NCI-H2227 (cell line): ENCODE measurements around the gene VPS25.
A peak's percentile ranks its signal among the peaks of the same experiment; 100 is the strongest.
"Not testable (repeated sequence)": the region's sequence is repeated elsewhere in the genome, so short reads cannot be mapped to it uniquely, and the experiment has no call there.

Experiments used
- DNase-seq: peaks from one replicate; lab custom pipeline; 2025; ENCODE audit not compliant: unreplicated experiment; lab: John Stamatoyannopoulos, UW

VPS25 gene

DNA sequence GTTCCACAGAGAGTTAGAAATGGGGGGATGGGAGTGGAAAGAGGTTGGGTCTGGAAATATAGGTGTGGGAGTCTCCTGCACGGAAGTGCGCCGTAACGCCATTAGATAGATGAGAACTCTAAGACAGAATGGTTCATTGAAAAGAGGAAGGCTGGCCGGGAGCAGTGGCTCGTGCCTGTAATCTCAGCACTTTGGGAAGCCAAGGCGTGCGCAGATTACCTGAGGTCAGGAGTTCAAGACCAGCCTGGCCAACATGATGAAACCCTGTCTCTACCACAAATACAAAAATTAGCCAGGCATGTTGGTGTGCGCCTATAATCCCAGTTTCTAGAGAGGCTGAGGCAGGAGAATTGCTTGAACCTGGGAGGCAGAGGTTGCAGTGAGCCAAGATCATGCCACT, 5.2 kb upstream of the VPS25 start:
- peak; percentile 21 for DNase-seq

- DNase-seq, result not testable (repeated sequence)
These were observed 3.3 kb upstream of the VPS25 start for GRCh38 chr17:42769964-42770363.

DNA sequence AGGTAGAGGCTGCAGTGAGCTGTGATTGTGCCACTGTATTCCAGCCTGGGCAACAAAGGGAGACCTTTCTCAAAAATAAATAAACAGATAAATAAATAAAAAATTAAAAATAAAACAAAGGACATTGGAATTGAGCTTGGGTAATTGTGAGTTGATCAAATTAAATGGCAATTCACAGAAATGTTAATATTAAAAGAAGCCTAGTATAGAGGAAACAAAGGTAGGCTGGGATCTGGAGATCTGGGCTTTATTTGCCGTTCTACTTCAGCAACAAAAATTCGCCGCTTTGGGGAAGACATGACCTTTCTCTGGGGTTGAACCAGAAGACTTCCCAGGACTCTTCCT, 332 bp upstream of the VPS25 start:
- DNase-seq, result peak; percentile 13

GRCh38 chr17:42774066-42774745, 957 bp downstream of the VPS25 start:
- no peak for DNase-seq

DNA sequence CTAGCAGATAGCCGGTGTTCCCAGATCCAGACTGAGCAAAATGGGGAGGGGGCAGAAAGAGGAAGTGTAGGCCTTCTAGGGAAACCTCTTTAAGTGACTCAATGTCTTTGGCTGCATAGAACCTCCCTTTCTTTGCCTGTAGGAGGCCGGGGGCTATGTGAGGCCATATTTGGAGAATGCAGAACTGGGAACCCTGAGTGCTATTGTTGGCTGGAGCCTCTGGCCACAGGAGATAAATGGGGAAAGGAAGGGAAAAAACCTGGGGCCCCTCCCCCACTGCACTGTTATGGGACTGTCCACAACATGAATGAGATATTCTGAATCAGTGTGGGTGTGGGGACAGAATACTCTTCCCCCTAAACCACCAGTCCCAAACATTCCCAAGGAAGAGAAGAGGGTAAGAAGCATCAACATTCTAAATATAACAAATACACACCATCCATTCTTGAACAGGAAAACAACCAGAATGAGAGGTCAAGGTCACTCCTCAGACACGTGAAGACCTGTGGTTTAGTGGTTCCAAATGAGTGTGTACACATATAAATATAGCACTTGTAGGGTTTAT, 2.4 kb downstream of the VPS25 start:
- DNase-seq, result no peak

DNA sequence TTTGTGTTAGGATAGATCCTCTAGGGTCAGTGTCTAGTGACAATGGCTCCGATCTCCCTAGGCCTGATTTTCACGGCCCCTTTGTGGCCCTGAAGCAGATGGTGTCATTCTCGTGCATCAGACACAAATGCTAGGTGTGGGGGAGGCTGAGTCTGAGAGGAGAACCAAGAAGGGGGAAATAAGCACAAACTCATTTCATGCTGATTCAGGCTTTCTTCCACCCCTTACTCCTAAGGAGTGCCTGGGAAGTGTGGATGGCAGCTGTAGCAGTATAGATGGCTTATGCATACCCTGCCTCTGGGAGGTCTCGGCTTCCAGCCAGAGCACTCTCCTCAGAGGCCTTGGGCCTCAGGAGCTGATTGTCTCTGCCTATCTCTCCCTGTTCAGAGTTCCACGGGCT, 5.3 kb downstream of the VPS25 start:
- DNase-seq, result no peak

- no peak for DNase-seq
These were observed 6.2 kb downstream of the VPS25 start for GRCh38 chr17:42779304-42779935.

GRCh38 chr17:42779936-42780850, 6.9 kb downstream of the VPS25 start, which contains the start of gene WNK4:
TSS of gene WNK4 (plus strand) at chr17:42780610. CDS start at chr17:42780699, 89 bp downstream.
- peak; percentile 64 for DNase-seq

DNA sequence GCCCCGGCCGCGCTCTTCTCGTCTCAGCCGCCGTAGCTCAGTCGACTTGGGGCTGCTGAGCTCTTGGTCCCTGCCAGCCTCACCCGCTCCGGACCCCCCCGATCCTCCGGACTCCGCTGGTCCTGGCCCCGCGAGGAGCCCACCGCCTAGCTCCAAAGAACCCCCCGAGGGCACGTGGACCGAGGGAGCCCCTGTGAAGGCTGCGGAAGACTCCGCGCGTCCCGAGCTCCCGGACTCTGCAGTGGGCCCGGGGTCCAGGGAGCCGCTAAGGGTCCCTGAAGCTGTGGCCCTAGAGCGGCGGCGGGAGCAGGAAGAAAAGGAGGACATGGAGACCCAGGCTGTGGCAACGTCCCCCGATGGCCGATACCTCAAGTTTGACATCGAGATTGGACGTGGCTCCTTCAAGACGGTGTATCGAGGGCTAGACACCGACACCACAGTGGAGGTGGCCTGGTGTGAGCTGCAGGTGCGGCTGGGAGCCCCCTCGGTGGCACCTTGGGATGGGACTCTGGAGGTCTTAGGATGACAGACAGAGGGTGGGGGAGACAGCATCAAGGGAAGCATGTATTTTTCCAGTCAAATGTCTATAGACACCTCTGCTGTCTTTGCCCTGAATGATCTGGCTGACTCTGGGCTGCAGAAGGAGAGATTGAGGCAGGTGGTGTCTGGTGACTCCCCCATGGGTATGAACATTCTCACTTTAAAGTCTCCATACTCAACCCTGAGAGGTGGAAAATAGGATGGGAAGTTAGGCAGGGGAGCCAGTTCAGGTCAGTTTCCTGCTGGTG, 7.8 kb downstream of the VPS25 start:
- DNase-seq, result no peak

GRCh38 chr17:42781639-42782165, 8.5 kb downstream of the VPS25 start:
- no peak for DNase-seq

GRCh38 chr17:42782166-42783061, 9.2 kb downstream of the VPS25 start:
- no peak for DNase-seq

- DNase-seq, result no peak
These were observed 10.0 kb downstream of the VPS25 start for GRCh38 chr17:42783062-42783790.

- no peak for DNase-seq
These were observed 10.5 kb downstream of the VPS25 start for GRCh38 chr17:42783791-42784138.

DNA sequence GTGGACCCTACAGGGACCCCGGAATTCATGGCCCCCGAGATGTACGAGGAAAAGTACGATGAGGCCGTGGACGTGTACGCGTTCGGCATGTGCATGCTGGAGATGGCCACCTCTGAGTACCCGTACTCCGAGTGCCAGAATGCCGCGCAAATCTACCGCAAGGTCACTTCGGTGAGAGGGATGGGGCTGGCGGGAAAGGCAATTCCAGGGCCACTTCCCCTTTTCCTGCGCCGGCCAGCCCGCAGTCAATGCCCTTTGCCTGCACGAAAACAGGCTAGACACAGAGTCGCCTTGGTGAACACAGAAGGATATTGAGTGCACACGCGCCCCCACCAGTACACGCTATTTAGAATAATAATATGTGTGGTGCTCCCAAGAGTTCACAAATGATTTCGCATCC, 11.2 kb downstream of the VPS25 start:
- DNase-seq, result no peak

DNA sequence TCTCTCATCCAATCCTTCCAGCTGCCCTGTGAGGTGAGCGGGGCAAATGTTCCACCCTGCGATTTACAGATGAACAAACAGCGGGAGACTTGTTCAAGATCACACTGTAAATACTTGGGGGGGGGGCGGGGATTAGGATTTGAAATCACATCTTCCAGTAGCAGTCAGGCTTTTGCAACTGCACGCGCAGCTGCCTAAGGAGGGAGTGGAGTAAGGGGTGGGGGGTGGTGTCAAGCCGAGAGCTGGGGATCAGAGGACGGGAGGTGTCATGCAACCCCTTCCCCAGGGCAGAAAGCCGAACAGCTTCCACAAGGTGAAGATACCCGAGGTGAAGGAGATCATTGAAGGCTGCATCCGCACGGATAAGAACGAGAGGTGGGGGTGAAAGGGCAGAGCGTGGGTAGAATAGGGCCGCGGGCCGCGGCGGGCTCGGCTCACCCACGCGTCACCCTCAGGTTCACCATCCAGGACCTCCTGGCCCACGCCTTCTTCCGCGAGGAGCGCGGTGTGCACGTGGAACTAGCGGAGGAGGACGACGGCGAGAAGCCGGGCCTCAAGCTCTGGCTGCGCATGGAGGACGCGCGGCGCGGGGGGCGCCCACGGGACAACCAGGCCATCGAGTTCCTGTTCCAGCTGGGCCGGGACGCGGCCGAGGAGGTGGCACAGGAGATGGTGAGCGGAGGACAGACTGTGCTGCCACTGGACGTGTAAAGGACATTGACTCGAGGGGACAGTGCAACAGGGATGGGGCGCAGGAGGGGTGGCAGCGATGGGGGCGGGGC, 11.8 kb downstream of the VPS25 start:
- no peak for DNase-seq

- DNase-seq, result no peak
These were observed 14.0 kb downstream of the VPS25 start for GRCh38 chr17:42787266-42787665.

- no peak for DNase-seq
These were observed 18.7 kb downstream of the VPS25 start for GRCh38 chr17:42791948-42792347.

DNA sequence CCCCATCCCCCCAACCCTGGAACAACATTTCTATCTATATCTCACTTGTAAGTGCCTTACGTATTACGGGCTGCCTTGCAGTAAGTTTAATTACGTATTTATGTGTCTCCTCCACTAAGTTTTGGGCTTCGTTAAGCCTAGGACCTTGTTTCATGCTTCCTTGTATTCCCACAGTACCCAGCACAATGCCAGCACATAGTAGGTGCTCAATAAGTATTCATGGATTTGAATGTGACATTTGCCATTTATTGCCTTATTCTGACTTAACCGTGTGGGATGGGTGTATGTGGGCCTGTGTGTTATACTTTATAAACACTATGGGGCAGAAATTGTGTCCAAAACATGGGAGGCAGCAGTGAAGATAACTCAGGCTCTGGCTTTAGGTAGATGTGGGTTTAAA, 19.3 kb downstream of the VPS25 start:
- DNase-seq, result no peak
